IMR-90 (cell line): ENCODE results near the gene ANKRD40CL. TPM values are rescaled to one million over a fixed set of nuclear protein-coding genes. Genes with fewer than 3 reads are reported as not detected.

ENCODE experiments used
- ATAC-seq: fragments of 200-7000 bp; cut with Tn5 transposase; 2 replicates; pipeline ENCODE4 v1.9.1; 2020; ENCODE audit warnings: low read depth, mild to moderate bottlenecking, moderate library complexity
- BruUV-seq: library from RNA; stranded (reverse); fragments of 400-500 nt; replicated peaks from 2 replicates; lab custom pipeline; 2021; lab: Mats Ljungman, UMichigan
- CTCF ChIA-PET: fragments of 300-600 bp; formaldehyde crosslinking; extraction: SDS; loops from one replicate; lab custom pipeline; 2021; ENCODE audit warnings: antibody characterized with exemption; lab: Yijun Ruan, JAX
- POLR2A ChIA-PET: fragments of 300-600 bp; sonication (Branson Sonifier 250); formaldehyde crosslinking; loops from one replicate; lab custom pipeline; 2022; ENCODE audit warnings: antibody characterized with exemption; ENCODE audit not compliant: unreplicated experiment; lab: Charles Lee
- DNase-seq: peaks from one replicate; pipeline ENCODE4 v3.0.0; 2013
- H2AFZ ChIP-seq: replicated peaks from 2 replicates; pipeline ENCODE3; 2013; ENCODE audit warnings: low read length, mild to moderate bottlenecking; ENCODE audit not compliant: poor library complexity
- H2AK5ac ChIP-seq: 2 replicates; pipeline ENCODE4 v1.6.1; 2013; ENCODE audit warnings: low read depth, low read length, inconsistent platforms
- H2AK9ac ChIP-seq: replicated peaks from 2 replicates; pipeline ENCODE3; 2013; ENCODE audit warnings: mild to moderate bottlenecking, low read depth, low read length, moderate library complexity; ENCODE audit not compliant: poor library complexity
- H2BK120ac ChIP-seq: 2 replicates; pipeline ENCODE4 v1.6.1; 2013; ENCODE audit warnings: low read depth, low read length, inconsistent platforms
- H2BK15ac ChIP-seq: 3 replicates; pipeline ENCODE4 v1.6.1; 2013; ENCODE audit warnings: low read depth, low read length, inconsistent platforms
- H2BK20ac ChIP-seq: 2 replicates; pipeline ENCODE4 v1.6.1; 2013; ENCODE audit warnings: low read depth, mild to moderate bottlenecking, inconsistent platforms, low read length, moderate library complexity
- H2BK5ac ChIP-seq: 2 replicates; pipeline ENCODE4 v1.6.1; 2013; ENCODE audit warnings: mild to moderate bottlenecking, low read depth, low read length, inconsistent platforms; ENCODE audit not compliant: poor library complexity, severe bottlenecking
- H3K14ac ChIP-seq: replicated peaks from 2 replicates; pipeline ENCODE4 v1.6.1; 2013; ENCODE audit warnings: low read depth, low read length, inconsistent platforms
- H3K18ac ChIP-seq: 2 replicates; pipeline ENCODE4 v1.6.1; 2013; ENCODE audit warnings: low read depth, low read length, control low read depth
- H3K23ac ChIP-seq: 2 replicates; pipeline ENCODE4 v1.6.1; 2013; ENCODE audit warnings: low read depth, low read length, inconsistent platforms
- H3K27ac ChIP-seq: 2 replicates; pipeline ENCODE4 v1.5.1; 2013; ENCODE audit warnings: mild to moderate bottlenecking, control low read depth, low read length; ENCODE audit not compliant: insufficient read depth
- H3K27me3 ChIP-seq: 2 replicates; pipeline ENCODE4 v1.6.1; 2013; ENCODE audit warnings: low read length; ENCODE audit not compliant: control insufficient read depth, insufficient read depth
- H3K36me3 ChIP-seq: 2 replicates; pipeline ENCODE4 v1.6.1; 2013; ENCODE audit warnings: low read length, mixed read lengths; ENCODE audit not compliant: control insufficient read depth, insufficient read depth
- H3K4ac ChIP-seq: 2 replicates; pipeline ENCODE4 v1.6.1; 2013; ENCODE audit warnings: low read depth, low read length, inconsistent platforms
- H3K4me1 ChIP-seq: 2 replicates; pipeline ENCODE4 v1.6.1; 2013; ENCODE audit warnings: low read length, mixed read lengths; ENCODE audit not compliant: control insufficient read depth, insufficient read depth
- H3K4me2 ChIP-seq: 2 replicates; pipeline ENCODE4 v1.6.1; 2013; ENCODE audit warnings: low read depth, mild to moderate bottlenecking, control low read depth, low read length, moderate library complexity
- H3K4me3 ChIP-seq: 2 replicates; pipeline ENCODE4 v1.5.1; 2013; ENCODE audit warnings: low read depth, mild to moderate bottlenecking, control low read depth, low read length, moderate library complexity; ENCODE audit not compliant: insufficient read depth
- H3K56ac ChIP-seq: 2 replicates; pipeline ENCODE4 v1.6.1; 2013; ENCODE audit warnings: low read length, inconsistent platforms; ENCODE audit not compliant: insufficient read depth; ENCODE audit errors: extremely low read depth
- H3K79me1 ChIP-seq, 2 experiments: 2 replicates each; pipeline ENCODE4 v1.6.1; 2013; ENCODE audit warnings: low read length in 2 of 2, inconsistent platforms in 1 of 2, low read depth in 1 of 2
- H3K9ac ChIP-seq: 2 replicates; pipeline ENCODE4 v1.6.1; 2013; ENCODE audit warnings: low read depth, low read length, control low read depth
- H3K9me1 ChIP-seq: 2 replicates; pipeline ENCODE4 v1.6.1; 2013; ENCODE audit warnings: low read length, inconsistent platforms; ENCODE audit not compliant: insufficient read depth
- H3K9me3 ChIP-seq: 2 replicates; pipeline ENCODE4 v1.6.1; 2013; ENCODE audit warnings: low read length; ENCODE audit not compliant: control insufficient read depth, insufficient read depth
- H4K20me1 ChIP-seq: 2 replicates; pipeline ENCODE4 v1.6.1; 2013; ENCODE audit warnings: low read length, inconsistent platforms; ENCODE audit not compliant: insufficient read depth
- H4K5ac ChIP-seq: 2 replicates; pipeline ENCODE4 v1.6.1; 2013; ENCODE audit warnings: mild to moderate bottlenecking, low read depth, low read length, control low read depth
- H4K8ac ChIP-seq, 2 experiments: 2 replicates each; pipeline ENCODE4 v1.6.1; 2013; ENCODE audit warnings: low read depth in 2 of 2, low read length in 2 of 2, control low read depth in 1 of 2, inconsistent platforms in 1 of 2
- H4K91ac ChIP-seq: 2 replicates; pipeline ENCODE4 v1.6.1; 2013; ENCODE audit warnings: low read depth, low read length, inconsistent platforms; ENCODE audit not compliant: insufficient read depth
- CEBPB ChIP-seq: IDR thresholded peaks from 2 replicates; pipeline ENCODE4 v1.6.1; 2012; ENCODE audit warnings: low read depth, low read length, improper control_type of control experiment
- NFE2L2 ChIP-seq: fragments of 150-350 bp; IDR thresholded peaks from 2 replicates; pipeline ENCODE4 v1.6.1; 2016; ENCODE audit warnings: low read depth, mild to moderate bottlenecking, low read length
- POLR2A ChIP-seq: IDR thresholded peaks from 2 replicates; pipeline ENCODE4 v1.6.1; 2012; ENCODE audit warnings: mild to moderate bottlenecking, low read depth, low read length
- RFX5 ChIP-seq: IDR thresholded peaks from 2 replicates; pipeline ENCODE4 v1.8.0; 2012; ENCODE audit warnings: low read depth, mild to moderate bottlenecking, low read length, moderate library complexity
- WGBS, 2 experiments: methylation state at CpG; one replicate each; pipeline versions ENCODE4 v1.1.5 to v1.1.7; 2013; ENCODE audit warnings: missing lambda C conversion rate in 2 of 2; ENCODE audit not compliant: insufficient read length in 1 of 2; ENCODE audit errors: extremely low coverage in 2 of 2; 5-methylcytosine and 5-hydroxymethylcytosine counted together
- dilution Hi-C: fragments of 300-500 bp; cut with HindIII; formaldehyde crosslinking; loops from one replicate; pipeline ENCODE4 v1.14.3; 2018; ENCODE audit warnings: low sequenced_read_pairs; ENCODE audit not compliant: unreplicated experiment
- in situ Hi-C: fragments of 300-500 bp; cut with MboI; formaldehyde crosslinking; loops from 3 replicates; pipeline ENCODE4 v1.14.3; 2019; ENCODE audit warnings: low sequenced_read_pairs, inconsistent platforms, mixed read lengths
- intact Hi-C: fragments of 100-400 bp; cut with micrococcal nuclease; formaldehyde crosslinking; loops from 2 replicates; pipeline ENCODE4 v1.10.0; 2022
- polyA plus RNA-seq, 3 experiments: library from polyadenylated mRNA; depleted of rRNA; stranded (reverse); fragments of >200 nt; gene quantifications; 2 replicates each; pipeline ENCODE4 v1.2.3, GENCODE V29; 2012; ENCODE audit warnings: low replicate concordance in 1 of 3
- total RNA-seq: library from RNA; depleted of rRNA; stranded (reverse); fragments of >200 nt; gene quantifications from 2 replicates; pipeline ENCODE4 v1.2.3, GENCODE V29; 2012
- TF ChIP-seq, protein P1 (sequence below): conservative IDR thresholded peaks from 2 replicates; pipeline ENCODE4 v1.5.1; 2012; ENCODE audit warnings: mild to moderate bottlenecking, low read depth, low read length, improper control_type of control experiment

The ANKRD40CL gene
- total and polyA plus RNA-seq, 2 of the 4 experiments (the other 2 are of a cell fraction): not detected

DNA sequence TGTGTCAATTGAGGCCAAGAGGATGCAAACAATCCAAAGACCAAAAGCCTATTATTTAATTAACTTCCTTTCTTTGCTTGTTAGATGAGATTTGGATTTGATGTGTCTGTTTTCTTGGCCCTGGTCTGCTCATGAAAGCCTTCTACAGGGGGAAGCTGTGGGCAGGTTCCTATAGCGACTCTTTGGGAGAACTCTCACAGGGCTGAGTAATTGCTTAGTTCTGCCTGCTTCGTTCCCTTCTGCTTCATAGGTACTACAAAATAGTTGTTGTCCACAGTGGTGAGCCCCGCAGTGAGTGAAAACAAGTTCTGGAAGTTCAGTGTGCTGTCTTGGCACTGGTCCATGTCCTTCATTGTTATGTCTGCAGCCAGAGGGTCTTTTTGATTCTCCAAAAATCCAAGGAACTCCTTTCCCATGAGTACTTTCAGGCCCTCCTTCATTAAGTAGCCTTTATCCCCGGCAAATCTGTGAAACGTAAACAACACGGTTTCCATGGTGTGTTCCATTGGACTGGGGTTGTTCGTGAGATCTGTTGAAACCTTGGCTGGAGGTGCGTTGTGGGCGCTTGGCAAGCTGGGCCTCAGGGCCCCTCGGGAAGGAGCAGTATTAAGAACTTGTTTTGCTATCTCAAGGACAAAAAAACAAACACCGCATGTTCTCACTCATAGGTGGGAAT, 30.0 kb upstream of the ANKRD40CL start:
- intact Hi-C loops (no loop called here), dilution Hi-C loops (no loop called here), in situ Hi-C loops (no loop called here)
- Histone ChIP-seq H3K4ac (no peak overlapping the region), H3K36me3 (no peaks in the 10 kb centered on the region), H4K20me1 (no peaks in the 10 kb centered on the region), H2BK15ac (no peak overlapping the region), H3K4me3 (no peak overlapping the region), H2BK120ac (no peak overlapping the region), H4K91ac (no peak overlapping the region), H2BK5ac (no peak overlapping the region), H4K8ac (no peak overlapping the region), H3K4me1 (no peaks in the 10 kb centered on the region), H3K27me3 (peaks cover 9% of the 10 kb centered on the region), H3K79me1 (no peaks in the 10 kb centered on the region), H3K56ac (no peak overlapping the region), H3K14ac (no peak overlapping the region), H3K9ac (no peak overlapping the region), H2AK5ac (no peak overlapping the region), H3K4me2 (no peak overlapping the region), H2BK20ac (no peak overlapping the region), H3K18ac (no peak overlapping the region), H4K5ac (no peak overlapping the region), H2AFZ (no peak overlapping the region), H3K9me3 (no peaks in the 10 kb centered on the region), H3K23ac (no peak overlapping the region), H3K27ac (no peak overlapping the region), H3K9me1 (0 out of 2 replicates have a peak, but pooled peaks cover 4% of the 10 kb centered on the region), H2AK9ac (no peak overlapping the region)
- ATAC-seq (no peak), DNase-seq (no peak)
- TF ChIP-seq RFX5: no peak
- TF ChIP-seq POLR2A: no peak
- TF ChIP-seq NFE2L2: no peak
- TF ChIP-seq CEBPB: no peak
- TF ChIP-seq, protein P1, sequence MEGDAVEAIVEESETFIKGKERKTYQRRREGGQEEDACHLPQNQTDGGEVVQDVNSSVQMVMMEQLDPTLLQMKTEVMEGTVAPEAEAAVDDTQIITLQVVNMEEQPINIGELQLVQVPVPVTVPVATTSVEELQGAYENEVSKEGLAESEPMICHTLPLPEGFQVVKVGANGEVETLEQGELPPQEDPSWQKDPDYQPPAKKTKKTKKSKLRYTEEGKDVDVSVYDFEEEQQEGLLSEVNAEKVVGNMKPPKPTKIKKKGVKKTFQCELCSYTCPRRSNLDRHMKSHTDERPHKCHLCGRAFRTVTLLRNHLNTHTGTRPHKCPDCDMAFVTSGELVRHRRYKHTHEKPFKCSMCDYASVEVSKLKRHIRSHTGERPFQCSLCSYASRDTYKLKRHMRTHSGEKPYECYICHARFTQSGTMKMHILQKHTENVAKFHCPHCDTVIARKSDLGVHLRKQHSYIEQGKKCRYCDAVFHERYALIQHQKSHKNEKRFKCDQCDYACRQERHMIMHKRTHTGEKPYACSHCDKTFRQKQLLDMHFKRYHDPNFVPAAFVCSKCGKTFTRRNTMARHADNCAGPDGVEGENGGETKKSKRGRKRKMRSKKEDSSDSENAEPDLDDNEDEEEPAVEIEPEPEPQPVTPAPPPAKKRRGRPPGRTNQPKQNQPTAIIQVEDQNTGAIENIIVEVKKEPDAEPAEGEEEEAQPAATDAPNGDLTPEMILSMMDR: no peak
- POLR2A ChIA-PET: interaction anchor here (0.5 kb wide), 1 partner anchor 70 kb away, joined by 9 read pairs; no protein-coding TSS in a partner anchor
- no TSS peak for BruUV-seq
- CTCF ChIA-PET: interaction anchor here (0.5 kb wide), 1 partner anchor 26 kb away, joined by 5 read pairs; no protein-coding TSS in a partner anchor
- 24% methylated on average over 4 of the region's 11 CpGs; no CpG with 5 or more reads in 1 of the 2 experiments for WGBS, 2 experiments
